ENCODE results near the gene PERM1.

- TF ChIP-seq CTCF (IDR thresholded peaks at IDR 0.05; ENCODE audit: low read depth, low read length, poor library complexity, severe bottlenecking), result no peak
- TF ChIP-seq EZH2phosphoT487 (IDR thresholded peaks at IDR 0.05; ENCODE audit: borderline replicate concordance, low read length), result no peak
Measured at GRCh38 chr1:931380-932172, 50.3 kb downstream of the PERM1 start.

Data from DOHH2 (cell line).